Measurements from ENCODE around the gene LHX2.

DNA sequence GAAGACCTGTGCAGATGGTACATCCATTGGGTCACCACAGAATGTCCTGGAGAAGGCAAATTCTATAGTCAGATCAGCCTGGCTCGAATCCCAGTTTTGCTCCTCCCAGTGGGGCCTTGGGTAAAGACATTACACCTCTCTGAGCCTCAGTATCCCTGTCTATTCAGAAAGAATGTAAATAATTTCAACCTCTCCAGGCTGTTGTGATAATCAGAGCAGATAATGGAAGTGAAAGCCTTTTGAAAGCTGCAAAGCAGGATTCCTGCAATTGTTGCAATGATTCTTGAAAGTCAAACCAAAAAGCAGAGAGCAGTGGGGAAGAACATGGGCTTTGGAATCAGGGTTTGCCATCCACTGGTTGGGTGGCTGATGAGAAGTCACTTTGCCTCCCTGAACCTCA lies 63.2 kb downstream of the LHX2 start:
- TF ChIP-seq, protein P1, sequence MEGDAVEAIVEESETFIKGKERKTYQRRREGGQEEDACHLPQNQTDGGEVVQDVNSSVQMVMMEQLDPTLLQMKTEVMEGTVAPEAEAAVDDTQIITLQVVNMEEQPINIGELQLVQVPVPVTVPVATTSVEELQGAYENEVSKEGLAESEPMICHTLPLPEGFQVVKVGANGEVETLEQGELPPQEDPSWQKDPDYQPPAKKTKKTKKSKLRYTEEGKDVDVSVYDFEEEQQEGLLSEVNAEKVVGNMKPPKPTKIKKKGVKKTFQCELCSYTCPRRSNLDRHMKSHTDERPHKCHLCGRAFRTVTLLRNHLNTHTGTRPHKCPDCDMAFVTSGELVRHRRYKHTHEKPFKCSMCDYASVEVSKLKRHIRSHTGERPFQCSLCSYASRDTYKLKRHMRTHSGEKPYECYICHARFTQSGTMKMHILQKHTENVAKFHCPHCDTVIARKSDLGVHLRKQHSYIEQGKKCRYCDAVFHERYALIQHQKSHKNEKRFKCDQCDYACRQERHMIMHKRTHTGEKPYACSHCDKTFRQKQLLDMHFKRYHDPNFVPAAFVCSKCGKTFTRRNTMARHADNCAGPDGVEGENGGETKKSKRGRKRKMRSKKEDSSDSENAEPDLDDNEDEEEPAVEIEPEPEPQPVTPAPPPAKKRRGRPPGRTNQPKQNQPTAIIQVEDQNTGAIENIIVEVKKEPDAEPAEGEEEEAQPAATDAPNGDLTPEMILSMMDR (IDR thresholded peaks at IDR 0.05): no peak
- no peak for TF ChIP-seq POLR2A (IDR thresholded peaks at IDR 0.05)

Data from adrenal gland (tissue), 5 donors.